IMR-90 (cell line): ENCODE results near the gene ZNF423. TPM values are rescaled to one million over a fixed set of nuclear protein-coding genes. Genes with fewer than 3 reads are reported as not detected.

Source experiments
- ATAC-seq: fragments of 200-7000 bp; cut with Tn5 transposase; 2 replicates; pipeline ENCODE4 v1.9.1; 2020; ENCODE audit warnings: low read depth, mild to moderate bottlenecking, moderate library complexity
- BruUV-seq: library from RNA; stranded (reverse); fragments of 400-500 nt; replicated peaks from 2 replicates; lab custom pipeline; 2021; lab: Mats Ljungman, UMichigan
- CTCF ChIA-PET: fragments of 300-600 bp; formaldehyde crosslinking; extraction: SDS; loops from one replicate; lab custom pipeline; 2021; ENCODE audit warnings: antibody characterized with exemption; lab: Yijun Ruan, JAX
- POLR2A ChIA-PET: fragments of 300-600 bp; sonication (Branson Sonifier 250); formaldehyde crosslinking; loops from one replicate; lab custom pipeline; 2022; ENCODE audit warnings: antibody characterized with exemption; ENCODE audit not compliant: unreplicated experiment; lab: Charles Lee
- DNase-seq: peaks from one replicate; pipeline ENCODE4 v3.0.0; 2013
- H2AFZ ChIP-seq: replicated peaks from 2 replicates; pipeline ENCODE3; 2013; ENCODE audit warnings: low read length, mild to moderate bottlenecking; ENCODE audit not compliant: poor library complexity
- H2AK5ac ChIP-seq: 2 replicates; pipeline ENCODE4 v1.6.1; 2013; ENCODE audit warnings: low read depth, low read length, inconsistent platforms
- H2AK9ac ChIP-seq: replicated peaks from 2 replicates; pipeline ENCODE3; 2013; ENCODE audit warnings: mild to moderate bottlenecking, low read depth, low read length, moderate library complexity; ENCODE audit not compliant: poor library complexity
- H2BK120ac ChIP-seq: 2 replicates; pipeline ENCODE4 v1.6.1; 2013; ENCODE audit warnings: low read depth, low read length, inconsistent platforms
- H2BK15ac ChIP-seq: 3 replicates; pipeline ENCODE4 v1.6.1; 2013; ENCODE audit warnings: low read depth, low read length, inconsistent platforms
- H2BK20ac ChIP-seq: 2 replicates; pipeline ENCODE4 v1.6.1; 2013; ENCODE audit warnings: low read depth, mild to moderate bottlenecking, inconsistent platforms, low read length, moderate library complexity
- H2BK5ac ChIP-seq: 2 replicates; pipeline ENCODE4 v1.6.1; 2013; ENCODE audit warnings: mild to moderate bottlenecking, low read depth, low read length, inconsistent platforms; ENCODE audit not compliant: poor library complexity, severe bottlenecking
- H3K14ac ChIP-seq: replicated peaks from 2 replicates; pipeline ENCODE4 v1.6.1; 2013; ENCODE audit warnings: low read depth, low read length, inconsistent platforms
- H3K18ac ChIP-seq: 2 replicates; pipeline ENCODE4 v1.6.1; 2013; ENCODE audit warnings: low read depth, low read length, control low read depth
- H3K23ac ChIP-seq: 2 replicates; pipeline ENCODE4 v1.6.1; 2013; ENCODE audit warnings: low read depth, low read length, inconsistent platforms
- H3K27ac ChIP-seq: 2 replicates; pipeline ENCODE4 v1.5.1; 2013; ENCODE audit warnings: mild to moderate bottlenecking, control low read depth, low read length; ENCODE audit not compliant: insufficient read depth
- H3K27me3 ChIP-seq: 2 replicates; pipeline ENCODE4 v1.6.1; 2013; ENCODE audit warnings: low read length; ENCODE audit not compliant: control insufficient read depth, insufficient read depth
- H3K36me3 ChIP-seq: 2 replicates; pipeline ENCODE4 v1.6.1; 2013; ENCODE audit warnings: low read length, mixed read lengths; ENCODE audit not compliant: control insufficient read depth, insufficient read depth
- H3K4ac ChIP-seq: 2 replicates; pipeline ENCODE4 v1.6.1; 2013; ENCODE audit warnings: low read depth, low read length, inconsistent platforms
- H3K4me1 ChIP-seq: 2 replicates; pipeline ENCODE4 v1.6.1; 2013; ENCODE audit warnings: low read length, mixed read lengths; ENCODE audit not compliant: control insufficient read depth, insufficient read depth
- H3K4me2 ChIP-seq: 2 replicates; pipeline ENCODE4 v1.6.1; 2013; ENCODE audit warnings: low read depth, mild to moderate bottlenecking, control low read depth, low read length, moderate library complexity
- H3K4me3 ChIP-seq: 2 replicates; pipeline ENCODE4 v1.5.1; 2013; ENCODE audit warnings: low read depth, mild to moderate bottlenecking, control low read depth, low read length, moderate library complexity; ENCODE audit not compliant: insufficient read depth
- H3K56ac ChIP-seq: 2 replicates; pipeline ENCODE4 v1.6.1; 2013; ENCODE audit warnings: low read length, inconsistent platforms; ENCODE audit not compliant: insufficient read depth; ENCODE audit errors: extremely low read depth
- H3K79me1 ChIP-seq, 2 experiments: 2 replicates each; pipeline ENCODE4 v1.6.1; 2013; ENCODE audit warnings: low read length in 2 of 2, inconsistent platforms in 1 of 2, low read depth in 1 of 2
- H3K9ac ChIP-seq: 2 replicates; pipeline ENCODE4 v1.6.1; 2013; ENCODE audit warnings: low read depth, low read length, control low read depth
- H3K9me1 ChIP-seq: 2 replicates; pipeline ENCODE4 v1.6.1; 2013; ENCODE audit warnings: low read length, inconsistent platforms; ENCODE audit not compliant: insufficient read depth
- H3K9me3 ChIP-seq: 2 replicates; pipeline ENCODE4 v1.6.1; 2013; ENCODE audit warnings: low read length; ENCODE audit not compliant: control insufficient read depth, insufficient read depth
- H4K20me1 ChIP-seq: 2 replicates; pipeline ENCODE4 v1.6.1; 2013; ENCODE audit warnings: low read length, inconsistent platforms; ENCODE audit not compliant: insufficient read depth
- H4K5ac ChIP-seq: 2 replicates; pipeline ENCODE4 v1.6.1; 2013; ENCODE audit warnings: mild to moderate bottlenecking, low read depth, low read length, control low read depth
- H4K8ac ChIP-seq, 2 experiments: 2 replicates each; pipeline ENCODE4 v1.6.1; 2013; ENCODE audit warnings: low read depth in 2 of 2, low read length in 2 of 2, control low read depth in 1 of 2, inconsistent platforms in 1 of 2
- H4K91ac ChIP-seq: 2 replicates; pipeline ENCODE4 v1.6.1; 2013; ENCODE audit warnings: low read depth, low read length, inconsistent platforms; ENCODE audit not compliant: insufficient read depth
- BHLHE40 ChIP-seq: fragments of 150-350 bp; IDR thresholded peaks from 2 replicates; pipeline ENCODE4 v1.6.1; 2016; ENCODE audit warnings: mild to moderate bottlenecking, low read depth, low read length
- CEBPB ChIP-seq: IDR thresholded peaks from 2 replicates; pipeline ENCODE4 v1.6.1; 2012; ENCODE audit warnings: low read depth, low read length, improper control_type of control experiment
- CHD1 ChIP-seq: IDR thresholded peaks from 2 replicates; pipeline ENCODE4 v1.6.1; 2012; ENCODE audit warnings: low read depth, low read length, improper control_type of control experiment
- FOS ChIP-seq: fragments of 150-350 bp; IDR thresholded peaks from 2 replicates; pipeline ENCODE4 v1.6.1; 2016; ENCODE audit warnings: low read depth, low read length
- MAFK ChIP-seq: IDR thresholded peaks from 2 replicates; pipeline ENCODE4 v1.6.1; 2012; ENCODE audit warnings: low read depth, low read length, improper control_type of control experiment
- MAZ ChIP-seq: IDR thresholded peaks from 2 replicates; pipeline ENCODE4 v1.6.1; 2012; ENCODE audit warnings: low read depth, mild to moderate bottlenecking, low read length, improper control_type of control experiment, moderate library complexity, borderline replicate concordance
- MXI1 ChIP-seq: IDR thresholded peaks from 2 replicates; pipeline ENCODE4 v1.6.1; 2012; ENCODE audit warnings: low read depth, mild to moderate bottlenecking, low read length, moderate library complexity, borderline replicate concordance
- NFE2L2 ChIP-seq: fragments of 150-350 bp; IDR thresholded peaks from 2 replicates; pipeline ENCODE4 v1.6.1; 2016; ENCODE audit warnings: low read depth, mild to moderate bottlenecking, low read length
- POLR2A ChIP-seq: IDR thresholded peaks from 2 replicates; pipeline ENCODE4 v1.6.1; 2012; ENCODE audit warnings: mild to moderate bottlenecking, low read depth, low read length
- RAD21 ChIP-seq: IDR thresholded peaks from 2 replicates; pipeline ENCODE4 v1.6.1; 2012; ENCODE audit warnings: low read length, improper control_type of control experiment
- RCOR1 ChIP-seq: IDR thresholded peaks from 2 replicates; pipeline ENCODE4 v1.6.1; 2012; ENCODE audit warnings: mild to moderate bottlenecking, low read length, improper control_type of control experiment; ENCODE audit not compliant: insufficient replicate concordance
- RFX5 ChIP-seq: IDR thresholded peaks from 2 replicates; pipeline ENCODE4 v1.8.0; 2012; ENCODE audit warnings: low read depth, mild to moderate bottlenecking, low read length, moderate library complexity
- SMC3 ChIP-seq: fragments of 150-350 bp; IDR thresholded peaks from 2 replicates; pipeline ENCODE4 v1.6.1; 2016; ENCODE audit warnings: low read depth, mild to moderate bottlenecking, antibody characterized with exemption, low read length, moderate library complexity
- USF2 ChIP-seq: fragments of 150-350 bp; IDR thresholded peaks from 2 replicates; pipeline ENCODE4 v1.6.1; 2017; ENCODE audit warnings: mild to moderate bottlenecking, antibody characterized with exemption, low read length, low read depth
- WGBS, 2 experiments: methylation state at CpG; one replicate each; pipeline versions ENCODE4 v1.1.5 to v1.1.7; 2013; ENCODE audit warnings: missing lambda C conversion rate in 2 of 2; ENCODE audit not compliant: insufficient read length in 1 of 2; ENCODE audit errors: extremely low coverage in 2 of 2; 5-methylcytosine and 5-hydroxymethylcytosine counted together
- dilution Hi-C: fragments of 300-500 bp; cut with HindIII; formaldehyde crosslinking; loops from one replicate; pipeline ENCODE4 v1.14.3; 2018; ENCODE audit warnings: low sequenced_read_pairs; ENCODE audit not compliant: unreplicated experiment
- in situ Hi-C: fragments of 300-500 bp; cut with MboI; formaldehyde crosslinking; loops from 3 replicates; pipeline ENCODE4 v1.14.3; 2019; ENCODE audit warnings: low sequenced_read_pairs, inconsistent platforms, mixed read lengths
- intact Hi-C: fragments of 100-400 bp; cut with micrococcal nuclease; formaldehyde crosslinking; loops from 2 replicates; pipeline ENCODE4 v1.10.0; 2022
- polyA plus RNA-seq, 3 experiments: library from polyadenylated mRNA; depleted of rRNA; stranded (reverse); fragments of >200 nt; gene quantifications; 2 replicates each; pipeline ENCODE4 v1.2.3, GENCODE V29; 2012; ENCODE audit warnings: low replicate concordance in 1 of 3
- total RNA-seq: library from RNA; depleted of rRNA; stranded (reverse); fragments of >200 nt; gene quantifications from 2 replicates; pipeline ENCODE4 v1.2.3, GENCODE V29; 2012
- TF ChIP-seq, protein P1 (sequence below): fragments of 150-350 bp; IDR thresholded peaks from 2 replicates; pipeline ENCODE4 v1.6.1; 2016; ENCODE audit warnings: low read depth, mild to moderate bottlenecking, low read length, moderate library complexity, borderline replicate concordance

ZNF423 gene
- total and polyA plus RNA-seq, 2 of the 4 experiments (the other 2 are of a cell fraction) = under 0.01 to 0.10 TPM

GRCh38 chr16:49851468-49851787, 4.5 kb downstream of the ZNF423 start:
- Histone ChIP-seq H3K27ac (no peak overlapping the region), H2BK5ac (no peak overlapping the region), H3K36me3 (no peaks in the 10 kb centered on the region), H2AK9ac (no peak overlapping the region), H2AFZ (no peak overlapping the region), H4K5ac (no peak overlapping the region), H3K9me3 (no peaks in the 10 kb centered on the region), H3K18ac (no peak overlapping the region), H2BK15ac (no peak overlapping the region), H3K4me1 (no peaks in the 10 kb centered on the region), H3K27me3 (peaks cover 48% of the 10 kb centered on the region), H2BK120ac (no peak overlapping the region), H3K9me1 (no peaks in the 10 kb centered on the region), H3K4me3 (no peak overlapping the region), H3K79me1 (no peaks in the 10 kb centered on the region), H3K14ac (no peak overlapping the region), H4K20me1 (no peaks in the 10 kb centered on the region), H3K56ac (no peak overlapping the region), H4K91ac (no peak overlapping the region), H3K9ac (no peak overlapping the region), H3K4ac (no peak overlapping the region), H4K8ac (no peak overlapping the region), H2BK20ac (no peak overlapping the region), H3K23ac (no peak overlapping the region), H3K4me2 (no peak overlapping the region), H2AK5ac (no peak overlapping the region)
- intact Hi-C loops (no loop called here), dilution Hi-C loops (no loop called here), in situ Hi-C loops (no loop called here)
- WGBS, 2 experiments = 34% methylated on average over 2 of the region's 5 CpGs; no CpG with 5 or more reads in 1 of the 2 experiments
- ATAC-seq (no peak), DNase-seq (no peak)
- no TSS peak for BruUV-seq
- TF ChIP-seq MAFK (no peak), CHD1 (no peak), RAD21 (no peak), RFX5 (no peak), USF2 (no peak), RCOR1 (no peak), MAZ (no peak), MXI1 (no peak), CEBPB (no peak), NFE2L2 (no peak), FOS (no peak), BHLHE40 (no peak), POLR2A (no peak), SMC3 (no peak)
- TF ChIP-seq, protein P1, sequence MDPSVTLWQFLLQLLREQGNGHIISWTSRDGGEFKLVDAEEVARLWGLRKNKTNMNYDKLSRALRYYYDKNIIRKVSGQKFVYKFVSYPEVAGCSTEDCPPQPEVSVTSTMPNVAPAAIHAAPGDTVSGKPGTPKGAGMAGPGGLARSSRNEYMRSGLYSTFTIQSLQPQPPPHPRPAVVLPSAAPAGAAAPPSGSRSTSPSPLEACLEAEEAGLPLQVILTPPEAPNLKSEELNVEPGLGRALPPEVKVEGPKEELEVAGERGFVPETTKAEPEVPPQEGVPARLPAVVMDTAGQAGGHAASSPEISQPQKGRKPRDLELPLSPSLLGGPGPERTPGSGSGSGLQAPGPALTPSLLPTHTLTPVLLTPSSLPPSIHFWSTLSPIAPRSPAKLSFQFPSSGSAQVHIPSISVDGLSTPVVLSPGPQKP = no peak
- ChIA-PET CTCF (no interaction called here), POLR2A (no interaction called here)
